SK-N-SH (cell line): ENCODE data around the gene CBY2. TPM values are rescaled to one million over a fixed set of nuclear protein-coding genes. Genes with fewer than 3 reads are reported as not detected.

ENCODE experiments used
- CTCF ChIA-PET: fragments of 300-600, 350-600 bp; formaldehyde crosslinking; extraction: SDS; loops from one replicate; lab custom pipeline; 2021; lab: Yijun Ruan, JAX
- POLR2A ChIA-PET: fragments of 350-600 bp; sonication (Branson Sonifier 250); formaldehyde crosslinking; extraction: SDS; loops from one replicate; lab custom pipeline; 2020; ENCODE audit warnings: antibody characterized with exemption, inconsistent platforms; lab: Yijun Ruan, JAX
- DNase-seq: peaks from one replicate; pipeline ENCODE4 v3.0.0; 2012
- H2AFZ ChIP-seq: fragments of 200-600 bp; sonication (generic); 2 replicates; pipeline ENCODE4 v1.8.1; 2016; ENCODE audit warnings: antibody characterized with exemption, mild to moderate bottlenecking, low read depth
- H3F3A ChIP-seq: fragments of 200-600 bp; sonication (generic); replicated peaks from 2 replicates; pipeline ENCODE3; 2016; ENCODE audit warnings: antibody characterized with exemption, mild to moderate bottlenecking; ENCODE audit not compliant: insufficient read depth
- H3K27ac ChIP-seq, 2 experiments: fragments of 200-500 bp in 1 of 2; fragments of 200-600 bp in 1 of 2; sonication (Bioruptor generic) in 1 of 2; sonication (generic), shearing (Covaris generic) in 1 of 2; 2 replicates each; pipeline versions ENCODE4 v1.5.1 to v1.6.1; 2014 to 2016; ENCODE audit warnings: low read depth in 2 of 2, inconsistent platforms in 1 of 2, low read length in 1 of 2, mild to moderate bottlenecking in 1 of 2, mixed read lengths in 1 of 2
- H3K27me3 ChIP-seq: fragments of 200-600 bp; sonication (generic), shearing (Covaris generic); 2 replicates; pipeline ENCODE4 v1.6.1; 2016; ENCODE audit warnings: mixed run types; ENCODE audit not compliant: insufficient read depth
- H3K36me3 ChIP-seq, 2 experiments: fragments of 200-500 bp in 1 of 2; fragments of 200-600 bp in 1 of 2; sonication (Bioruptor generic) in 1 of 2; sonication (generic) in 1 of 2; replicated peaks in 1 of 2; 2 replicates each; pipeline versions ENCODE3 to v1.5.1; 2014 to 2016; ENCODE audit warnings: low read length in 1 of 2, mild to moderate bottlenecking in 1 of 2; ENCODE audit not compliant: insufficient read depth in 2 of 2, control insufficient read depth in 1 of 2
- H3K4me1 ChIP-seq, 2 experiments: fragments of 200-500 bp in 1 of 2; fragments of 200-600 bp in 1 of 2; sonication (Bioruptor generic) in 1 of 2; sonication (generic), shearing (Covaris generic) in 1 of 2; 2 replicates each; pipeline versions ENCODE4 v1.5.1 to v1.6.1; 2014 to 2016; ENCODE audit warnings: low read depth in 1 of 2, low read length in 1 of 2, mixed run types in 1 of 2; ENCODE audit not compliant: insufficient read depth in 2 of 2, control insufficient read depth in 1 of 2
- H3K4me2 ChIP-seq: fragments of 200-600 bp; sonication (generic), shearing (Covaris generic); 2 replicates; pipeline ENCODE4 v1.6.1; 2017; ENCODE audit warnings: mixed run types
- H3K4me3 ChIP-seq, 2 experiments: fragments of 200-500 bp in 1 of 2; fragments of 200-600 bp in 1 of 2; sonication (Bioruptor generic) in 1 of 2; sonication (generic), shearing (Covaris generic) in 1 of 2; 2 replicates each; pipeline versions ENCODE4 v1.5.1 to v1.8.1; 2014 to 2016; ENCODE audit warnings: low read depth in 2 of 2, inconsistent platforms in 1 of 2, low read length in 1 of 2, mild to moderate bottlenecking in 1 of 2, mixed read lengths in 1 of 2, moderate library complexity in 1 of 2
- H3K79me2 ChIP-seq: fragments of 200-600 bp; sonication (generic); 2 replicates; pipeline ENCODE4 v1.8.1; 2017; ENCODE audit warnings: mild to moderate bottlenecking; ENCODE audit not compliant: insufficient read depth
- H3K9ac ChIP-seq: fragments of 200-600 bp; sonication (generic); 2 replicates; pipeline ENCODE4 v1.6.1; 2017; ENCODE audit warnings: mixed run types
- H3K9me2 ChIP-seq: fragments of 200-600 bp; sonication (generic); 2 replicates; pipeline ENCODE4 v1.6.1; 2017; ENCODE audit warnings: mixed run types
- H3K9me3 ChIP-seq: fragments of 200-600 bp; sonication (generic); 2 replicates; pipeline ENCODE4 v1.6.1; 2017; ENCODE audit warnings: mixed run types, mild to moderate bottlenecking, moderate library complexity
- H4K20me1 ChIP-seq: fragments of 200-600 bp; sonication (generic); 2 replicates; pipeline ENCODE4 v1.6.1; 2017; ENCODE audit warnings: mild to moderate bottlenecking, mixed run types; ENCODE audit not compliant: insufficient read depth
- EP300 ChIP-seq, 2 experiments: IDR thresholded peaks; 2 replicates each; pipeline versions ENCODE4 v1.4.0 to v1.6.1; 2012; ENCODE audit warnings: borderline replicate concordance in 1 of 2, low read depth in 1 of 2, low read length in 1 of 2
- EZH2phosphoT487 ChIP-seq: fragments of 200-600 bp; sonication (generic); IDR thresholded peaks from 2 replicates; pipeline ENCODE4 v1.6.1; 2017; ENCODE audit warnings: low read depth, mixed run types, mild to moderate bottlenecking, antibody characterized with exemption, moderate library complexity, borderline replicate concordance
- GABPA ChIP-seq: IDR thresholded peaks from 2 replicates; pipeline ENCODE4 v1.4.0; 2012; ENCODE audit warnings: low read depth, mild to moderate bottlenecking
- POLR2AphosphoS5 ChIP-seq: IDR thresholded peaks from 2 replicates; pipeline ENCODE4 v1.6.1; 2012; ENCODE audit warnings: low read depth, low read length
- RAD21 ChIP-seq: IDR thresholded peaks from 2 replicates; pipeline ENCODE4 v1.6.1; 2012; ENCODE audit warnings: mild to moderate bottlenecking, low read length
- REST ChIP-seq: IDR thresholded peaks from 2 replicates; pipeline ENCODE4 v1.6.1; 2012; ENCODE audit warnings: mild to moderate bottlenecking, low read depth, low read length, moderate library complexity
- RFX5 ChIP-seq: IDR thresholded peaks from 2 replicates; pipeline ENCODE4 v1.6.1; 2012; ENCODE audit warnings: mild to moderate bottlenecking, improper control_type of control experiment, low read length
- RXRA ChIP-seq: IDR thresholded peaks from 2 replicates; pipeline ENCODE4 v1.4.0; 2012; ENCODE audit warnings: low read depth, mild to moderate bottlenecking, borderline replicate concordance
- SMC3 ChIP-seq: IDR thresholded peaks from 2 replicates; pipeline ENCODE4 v1.6.1; 2012; ENCODE audit warnings: low read depth, low read length, improper control_type of control experiment
- TCF12 ChIP-seq: IDR thresholded peaks from 2 replicates; pipeline ENCODE4 v1.4.0; 2012
- USF2 ChIP-seq: fragments of 150-350 bp; IDR thresholded peaks from 2 replicates; pipeline ENCODE4 v1.6.1; 2017; ENCODE audit warnings: antibody characterized with exemption, low read length, low read depth, borderline replicate concordance
- ZBTB33 ChIP-seq: IDR thresholded peaks from 2 replicates; pipeline ENCODE4 v1.4.0; 2012; ENCODE audit warnings: low read depth, borderline replicate concordance
- WGBS: methylation state at CpG from one replicate; pipeline ENCODE4 v1.1.6; 2017; ENCODE audit warnings: low lambda C conversion rate; 5-methylcytosine and 5-hydroxymethylcytosine counted together
- polyA plus RNA-seq, 3 experiments: library from polyadenylated mRNA; depleted of rRNA; stranded (reverse); fragments of >200 nt; gene quantifications; 2 replicates each; pipeline ENCODE4 v1.2.3, GENCODE V29; 2012
- TF ChIP-seq, protein P1 (sequence below): fragments of 200-600 bp; sonication (generic); IDR thresholded peaks from 2 replicates; pipeline ENCODE4 v1.6.1; 2017; ENCODE audit warnings: antibody characterized with exemption, mild to moderate bottlenecking, moderate library complexity
- TF ChIP-seq, protein P2 (sequence below): IDR thresholded peaks from 2 replicates; pipeline ENCODE4 v1.4.0; 2012; ENCODE audit warnings: low read depth
- TF ChIP-seq, protein P3 (sequence below): IDR thresholded peaks from 2 replicates; pipeline ENCODE4; 2012

CBY2 gene
- polyA plus RNA-seq, 1 of the 3 experiments (the other 2 are of a cell fraction) = not detected

GRCh38 chr13:45713721-45714120 lies 11.6 kb downstream of the CBY2 start:
- H3K27ac ChIP-seq = no peak overlapping the region
- no peaks in the 10 kb centered on the region for H4K20me1 ChIP-seq
- no peaks in the 10 kb centered on the region for H3K9me3 ChIP-seq
- no peaks in the 10 kb centered on the region for H3K9me2 ChIP-seq
- H3K4me3 ChIP-seq = no peak overlapping the region
- H3K36me3 ChIP-seq = no peaks in the 10 kb centered on the region
- ChIA-PET CTCF (no interaction called here), POLR2A (no interaction called here)
- H3K4me1 ChIP-seq = no peaks in the 10 kb centered on the region
- no peaks in the 10 kb centered on the region for H3K79me2 ChIP-seq
- no peaks in the 10 kb centered on the region for H3K27me3 ChIP-seq
- WGBS = 75% methylated on average over 13 of the region's 28 CpGs
- no peak overlapping the region for H2AFZ ChIP-seq
- H3K4me2 ChIP-seq = no peak overlapping the region
- no peak overlapping the region for H3K9ac ChIP-seq
- no peak for TF ChIP-seq RAD21
- no peak for TF ChIP-seq ZBTB33
- no peak for TF ChIP-seq SMC3
- TF ChIP-seq, protein P1, sequence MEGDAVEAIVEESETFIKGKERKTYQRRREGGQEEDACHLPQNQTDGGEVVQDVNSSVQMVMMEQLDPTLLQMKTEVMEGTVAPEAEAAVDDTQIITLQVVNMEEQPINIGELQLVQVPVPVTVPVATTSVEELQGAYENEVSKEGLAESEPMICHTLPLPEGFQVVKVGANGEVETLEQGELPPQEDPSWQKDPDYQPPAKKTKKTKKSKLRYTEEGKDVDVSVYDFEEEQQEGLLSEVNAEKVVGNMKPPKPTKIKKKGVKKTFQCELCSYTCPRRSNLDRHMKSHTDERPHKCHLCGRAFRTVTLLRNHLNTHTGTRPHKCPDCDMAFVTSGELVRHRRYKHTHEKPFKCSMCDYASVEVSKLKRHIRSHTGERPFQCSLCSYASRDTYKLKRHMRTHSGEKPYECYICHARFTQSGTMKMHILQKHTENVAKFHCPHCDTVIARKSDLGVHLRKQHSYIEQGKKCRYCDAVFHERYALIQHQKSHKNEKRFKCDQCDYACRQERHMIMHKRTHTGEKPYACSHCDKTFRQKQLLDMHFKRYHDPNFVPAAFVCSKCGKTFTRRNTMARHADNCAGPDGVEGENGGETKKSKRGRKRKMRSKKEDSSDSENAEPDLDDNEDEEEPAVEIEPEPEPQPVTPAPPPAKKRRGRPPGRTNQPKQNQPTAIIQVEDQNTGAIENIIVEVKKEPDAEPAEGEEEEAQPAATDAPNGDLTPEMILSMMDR = no peak
- TF ChIP-seq RXRA = no peak
- TF ChIP-seq EP300 (IDR thresholded peaks at IDR 0.05; ENCODE audit: borderline replicate concordance in 1 of 2, low read depth in 1 of 2, low read length in 1 of 2) = no peak
- no peak for TF ChIP-seq REST
- no peak for TF ChIP-seq TCF12
- TF ChIP-seq, protein P2, sequence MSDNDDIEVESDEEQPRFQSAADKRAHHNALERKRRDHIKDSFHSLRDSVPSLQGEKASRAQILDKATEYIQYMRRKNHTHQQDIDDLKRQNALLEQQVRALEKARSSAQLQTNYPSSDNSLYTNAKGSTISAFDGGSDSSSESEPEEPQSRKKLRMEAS = no peak
- no peak for TF ChIP-seq POLR2AphosphoS5
- TF ChIP-seq USF2 = no peak
- no peak for TF ChIP-seq GABPA
- no peak for TF ChIP-seq RFX5
- TF ChIP-seq, protein P3, sequence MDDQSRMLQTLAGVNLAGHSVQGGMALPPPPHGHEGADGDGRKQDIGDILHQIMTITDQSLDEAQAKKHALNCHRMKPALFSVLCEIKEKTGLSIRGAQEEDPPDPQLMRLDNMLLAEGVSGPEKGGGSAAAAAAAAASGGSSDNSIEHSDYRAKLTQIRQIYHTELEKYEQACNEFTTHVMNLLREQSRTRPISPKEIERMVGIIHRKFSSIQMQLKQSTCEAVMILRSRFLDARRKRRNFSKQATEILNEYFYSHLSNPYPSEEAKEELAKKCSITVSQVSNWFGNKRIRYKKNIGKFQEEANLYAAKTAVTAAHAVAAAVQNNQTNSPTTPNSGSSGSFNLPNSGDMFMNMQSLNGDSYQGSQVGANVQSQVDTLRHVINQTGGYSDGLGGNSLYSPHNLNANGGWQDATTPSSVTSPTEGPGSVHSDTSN = no peak
- TF ChIP-seq EZH2phosphoT487 = no peak
- TF ChIP-seq, all 33 proteins: peak for 0
- no peaks in the 10 kb centered on the region for H3F3A ChIP-seq
- DNase-seq = no peak
